ENCODE data around the gene TRAM2. TPM values are rescaled to one million over a fixed set of nuclear protein-coding genes. Genes with fewer than 3 reads are reported as not detected.

TRAM2 gene
- total RNA-seq, 1 experiment from 2014 or later: 17.7 TPM

- H3K36me3 ChIP-seq (ENCODE audit: low read depth, low read length): no peaks in the 10 kb centered on the region
- H3K27ac ChIP-seq (ENCODE audit: low read length): peak overlapping the region; percentile 47
- ChIA-PET POLR2A (ENCODE audit: unreplicated experiment) (interaction anchor here (0.6 kb wide), 1 partner anchor 22 kb away, joined by 3 read pairs; no protein-coding TSS in a partner anchor), CTCF (no interaction called here)
- no TSS peak for BruUV-seq (replicated peaks)
- TF ChIP-seq, protein P1, sequence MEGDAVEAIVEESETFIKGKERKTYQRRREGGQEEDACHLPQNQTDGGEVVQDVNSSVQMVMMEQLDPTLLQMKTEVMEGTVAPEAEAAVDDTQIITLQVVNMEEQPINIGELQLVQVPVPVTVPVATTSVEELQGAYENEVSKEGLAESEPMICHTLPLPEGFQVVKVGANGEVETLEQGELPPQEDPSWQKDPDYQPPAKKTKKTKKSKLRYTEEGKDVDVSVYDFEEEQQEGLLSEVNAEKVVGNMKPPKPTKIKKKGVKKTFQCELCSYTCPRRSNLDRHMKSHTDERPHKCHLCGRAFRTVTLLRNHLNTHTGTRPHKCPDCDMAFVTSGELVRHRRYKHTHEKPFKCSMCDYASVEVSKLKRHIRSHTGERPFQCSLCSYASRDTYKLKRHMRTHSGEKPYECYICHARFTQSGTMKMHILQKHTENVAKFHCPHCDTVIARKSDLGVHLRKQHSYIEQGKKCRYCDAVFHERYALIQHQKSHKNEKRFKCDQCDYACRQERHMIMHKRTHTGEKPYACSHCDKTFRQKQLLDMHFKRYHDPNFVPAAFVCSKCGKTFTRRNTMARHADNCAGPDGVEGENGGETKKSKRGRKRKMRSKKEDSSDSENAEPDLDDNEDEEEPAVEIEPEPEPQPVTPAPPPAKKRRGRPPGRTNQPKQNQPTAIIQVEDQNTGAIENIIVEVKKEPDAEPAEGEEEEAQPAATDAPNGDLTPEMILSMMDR (conservative IDR thresholded peaks at IDR 0.05; ENCODE audit: low read depth, low read length): no peak
- TF ChIP-seq EZH2phosphoT487 (IDR thresholded peaks at IDR 0.05; ENCODE audit: borderline replicate concordance, low read length) (no peak), EZH2 (IDR thresholded peaks at IDR 0.05; ENCODE audit: low read length, unreplicated experiment) (no peak)
- H4K20me1 ChIP-seq (ENCODE audit: low read length): no peaks in the 10 kb centered on the region
- no peaks in the 10 kb centered on the region for H3K27me3 ChIP-seq (ENCODE audit: low read length)
- H3K9me2 ChIP-seq (replicated peaks; ENCODE audit: low read length): no peaks in the 10 kb centered on the region
- H3K4me1 ChIP-seq (ENCODE audit: insufficient read depth, low read length): peaks cover 58% of the 10 kb centered on the region
- no peaks in the 10 kb centered on the region for H3K9me3 ChIP-seq (ENCODE audit: low read length)
- peak overlapping the region; percentile 66 for H3K4me2 ChIP-seq (ENCODE audit: low read length)
- peak; percentile 32 for ATAC-seq
- no peak overlapping the region for H2AFZ ChIP-seq (ENCODE audit: low read length)
- H3K4me3 ChIP-seq (ENCODE audit: low read length): peak overlapping the region; percentile 17; the same call in 1 of the 2 replicates
- H3K9ac ChIP-seq (ENCODE audit: low read length): no peak overlapping the region
- no peaks in the 10 kb centered on the region for H3F3A ChIP-seq (ENCODE audit: low read length, unreplicated experiment)
- DNase-seq: peak; percentile 22
- peaks cover 47% of the 10 kb centered on the region for H3K79me2 ChIP-seq (ENCODE audit: low read length)
- intact Hi-C loops (cut with micrococcal nuclease): loop anchor here (5.0 kb wide), 1 partner anchor 43 kb away; no protein-coding TSS in a partner anchor
Measured at GRCh38 chr6:52544602-52545405, 32.1 kb downstream of the TRAM2 start.

- Histone ChIP-seq H3K36me3 (ENCODE audit: low read depth, low read length) (no peaks in the 10 kb centered on the region), H3K9ac (ENCODE audit: low read length) (no peak overlapping the region), H3K4me1 (ENCODE audit: insufficient read depth, low read length) (peaks cover 67% of the 10 kb centered on the region), H3K27ac (ENCODE audit: low read length) (peak overlapping the region; percentile 47), H3K9me3 (ENCODE audit: low read length) (no peaks in the 10 kb centered on the region), H3K27me3 (ENCODE audit: low read length) (no peaks in the 10 kb centered on the region), H3K4me3 (ENCODE audit: low read length) (peak overlapping the region; percentile 17; the same call in 1 of the 2 replicates), H3K79me2 (ENCODE audit: low read length) (peaks cover 49% of the 10 kb centered on the region), H4K20me1 (ENCODE audit: low read length) (no peaks in the 10 kb centered on the region), H3F3A (ENCODE audit: low read length, unreplicated experiment) (no peaks in the 10 kb centered on the region), H2AFZ (ENCODE audit: low read length) (0 out of 2 replicates have a peak overlapping the region, but pooled peaks have one; percentile 19), H3K9me2 (replicated peaks; ENCODE audit: low read length) (no peaks in the 10 kb centered on the region), H3K4me2 (ENCODE audit: low read length) (peak overlapping the region; percentile 66)
- ChIA-PET CTCF (no interaction called here), POLR2A (ENCODE audit: unreplicated experiment) (no interaction called here)
- DNase-seq (peak; percentile 60), ATAC-seq (peak; percentile 53)
- BruUV-seq (replicated peaks): no TSS peak
- intact Hi-C loops (cut with micrococcal nuclease): loop anchor here (5.0 kb wide), 1 partner anchor 42 kb away; no protein-coding TSS in a partner anchor
- TF ChIP-seq, protein P1 (conservative IDR thresholded peaks at IDR 0.05; ENCODE audit: low read depth, low read length): no peak
- TF ChIP-seq EZH2phosphoT487 (IDR thresholded peaks at IDR 0.05; ENCODE audit: borderline replicate concordance, low read length): no peak
- TF ChIP-seq EZH2 (IDR thresholded peaks at IDR 0.05; ENCODE audit: low read length, unreplicated experiment): no peak
Measured at GRCh38 chr6:52543729-52544601, 32.9 kb downstream of the TRAM2 start.

All from PC-3 (cell line).